RWPE1 (cell line): ENCODE data around the gene PNP.

ENCODE experiments used
- CTCF ChIA-PET: fragments of 350-600 bp; sonication (Branson Sonifier 250); formaldehyde crosslinking; extraction: SDS; loops from one replicate; lab custom pipeline; 2021; lab: Yijun Ruan, JAX
- POLR2A ChIA-PET: fragments of 400-600 bp; formaldehyde crosslinking; extraction: SDS; loops from one replicate; lab custom pipeline; 2020; ENCODE audit warnings: antibody characterized with exemption; ENCODE audit not compliant: low non-redundant PET; lab: Yijun Ruan, JAX
- DNase-seq: peaks from one replicate; pipeline ENCODE4 v3.0.0; 2012; ENCODE audit warnings: low spot score
- H3K27ac ChIP-seq: fragments of 450-650 bp; 2 replicates; pipeline ENCODE4 v1.5.1; 2017
- TF ChIP-seq, protein P1 (sequence below): fragments of 450-650 bp; conservative IDR thresholded peaks from 2 replicates; pipeline ENCODE4 v1.5.1; 2017; ENCODE audit warnings: low read depth, mild to moderate bottlenecking

PNP gene

DNA sequence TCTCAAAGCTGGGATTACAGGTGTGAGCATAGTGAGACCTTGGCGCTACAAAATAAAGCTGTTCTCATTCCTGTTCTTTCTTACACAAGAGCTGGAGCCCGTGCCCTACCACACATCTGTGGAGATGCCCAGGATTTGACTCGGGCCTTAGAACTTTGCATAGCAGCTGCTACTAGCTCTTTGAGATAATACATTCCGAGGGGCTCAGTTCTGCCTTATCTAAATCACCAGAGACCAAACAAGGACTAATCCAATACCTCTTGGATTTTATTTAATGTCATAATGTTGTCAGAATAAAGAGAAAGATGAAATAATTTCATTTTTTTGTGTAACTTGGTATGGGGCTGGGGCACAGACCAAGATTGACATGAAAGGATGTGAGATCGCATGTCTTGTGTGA is 7.6 kb downstream of the PNP start:
- H3K27ac ChIP-seq: no peak overlapping the region
- ChIA-PET POLR2A (no interaction called here), CTCF (interaction anchor here (0.6 kb wide), 1 partner anchor 12 kb away, joined by 3 read pairs; no protein-coding TSS in a partner anchor)
- TF ChIP-seq, protein P1, sequence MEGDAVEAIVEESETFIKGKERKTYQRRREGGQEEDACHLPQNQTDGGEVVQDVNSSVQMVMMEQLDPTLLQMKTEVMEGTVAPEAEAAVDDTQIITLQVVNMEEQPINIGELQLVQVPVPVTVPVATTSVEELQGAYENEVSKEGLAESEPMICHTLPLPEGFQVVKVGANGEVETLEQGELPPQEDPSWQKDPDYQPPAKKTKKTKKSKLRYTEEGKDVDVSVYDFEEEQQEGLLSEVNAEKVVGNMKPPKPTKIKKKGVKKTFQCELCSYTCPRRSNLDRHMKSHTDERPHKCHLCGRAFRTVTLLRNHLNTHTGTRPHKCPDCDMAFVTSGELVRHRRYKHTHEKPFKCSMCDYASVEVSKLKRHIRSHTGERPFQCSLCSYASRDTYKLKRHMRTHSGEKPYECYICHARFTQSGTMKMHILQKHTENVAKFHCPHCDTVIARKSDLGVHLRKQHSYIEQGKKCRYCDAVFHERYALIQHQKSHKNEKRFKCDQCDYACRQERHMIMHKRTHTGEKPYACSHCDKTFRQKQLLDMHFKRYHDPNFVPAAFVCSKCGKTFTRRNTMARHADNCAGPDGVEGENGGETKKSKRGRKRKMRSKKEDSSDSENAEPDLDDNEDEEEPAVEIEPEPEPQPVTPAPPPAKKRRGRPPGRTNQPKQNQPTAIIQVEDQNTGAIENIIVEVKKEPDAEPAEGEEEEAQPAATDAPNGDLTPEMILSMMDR: no peak
- DNase-seq: no peak

- DNase-seq: no peak
- no peak overlapping the region for H3K27ac ChIP-seq
- ChIA-PET POLR2A (no interaction called here), CTCF (no interaction called here)
- TF ChIP-seq, protein P1: no peak
Measured at GRCh38 chr14:20477211-20477876, 8.1 kb downstream of the PNP start.

- TF ChIP-seq, protein P1: no peak
- DNase-seq: no peak
- ChIA-PET POLR2A (no interaction called here), CTCF (no interaction called here)
- no peak overlapping the region for H3K27ac ChIP-seq
Measured at GRCh38 chr14:20478894-20479293, 9.7 kb downstream of the PNP start.

DNA sequence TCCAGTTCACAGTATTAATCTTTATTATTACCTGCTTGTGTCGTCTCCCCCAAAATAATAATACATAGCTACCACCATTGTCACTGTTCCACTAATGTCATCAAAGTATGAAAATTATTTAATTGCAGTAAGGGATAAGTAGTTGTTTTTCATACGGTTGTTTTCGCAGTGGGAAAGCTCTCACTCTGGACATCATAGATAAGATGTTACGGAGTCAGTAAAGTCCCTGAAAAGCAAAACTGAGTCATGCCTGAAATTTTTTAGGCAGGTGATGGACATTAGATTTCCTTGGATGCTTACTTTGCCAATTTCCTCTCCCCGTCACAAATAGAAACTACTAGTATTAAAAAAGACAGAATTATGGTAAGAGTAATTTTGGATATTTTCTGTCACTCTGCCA is 13.2 kb downstream of the PNP start:
- CTCF ChIA-PET: interaction anchor here (0.6 kb wide), 2 partner anchors 19 to 658 kb away, joined by 3 to 4 read pairs; no protein-coding TSS in a partner anchor
- POLR2A ChIA-PET: no interaction called here
- no peak overlapping the region for H3K27ac ChIP-seq
- DNase-seq: no peak
- TF ChIP-seq, protein P1: no peak

- CTCF ChIA-PET: interaction anchor here (0.6 kb wide), 1 partner anchor 165 kb away, joined by 4 read pairs; no protein-coding TSS in a partner anchor
- DNase-seq: no peak
- TF ChIP-seq, protein P1: no peak
- POLR2A ChIA-PET: no interaction called here
- no peak overlapping the region for H3K27ac ChIP-seq
Measured at GRCh38 chr14:20485900-20486299, 16.7 kb downstream of the PNP start.

DNA sequence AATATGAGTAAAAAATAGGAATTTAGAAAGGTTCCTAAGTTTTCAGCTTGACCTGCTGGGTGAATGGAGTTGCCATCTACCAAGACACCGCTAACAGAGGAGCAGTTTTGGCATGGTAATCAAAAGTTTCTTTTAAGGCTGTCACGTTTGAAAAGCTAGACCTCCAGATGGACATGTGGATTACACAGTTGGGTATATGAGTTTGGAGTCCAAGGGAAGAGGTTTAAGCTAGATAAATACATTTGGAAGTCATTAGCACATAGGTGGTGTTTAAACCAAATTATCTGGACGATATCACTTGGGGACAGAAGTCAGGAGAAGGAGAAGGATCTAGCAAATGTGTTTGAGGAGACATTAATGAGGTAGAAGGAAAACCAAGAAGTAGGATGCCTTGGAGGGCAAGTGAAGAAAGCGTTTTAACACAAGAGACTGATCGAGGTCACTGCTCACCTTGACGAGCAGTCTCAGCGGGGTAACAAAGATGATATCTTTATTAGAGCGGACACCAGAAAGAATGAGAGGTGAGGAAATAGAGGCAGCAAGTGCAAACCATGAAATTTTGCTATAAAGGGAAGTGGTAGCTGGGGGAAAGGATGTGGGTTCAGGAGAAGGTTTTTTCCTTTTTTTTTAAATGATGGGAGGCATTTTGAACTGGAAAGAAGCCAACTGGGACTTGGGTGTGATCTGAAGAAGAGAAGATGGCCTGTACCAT is 17.6 kb downstream of the PNP start:
- ChIA-PET CTCF (no interaction called here), POLR2A (no interaction called here)
- DNase-seq: no peak
- no peak overlapping the region for H3K27ac ChIP-seq
- TF ChIP-seq, protein P1: no peak
